Stimulated activated naive CD8-positive, alpha-beta T cell treated with anti-CD3 and anti-CD28 coated beads, Interleukin-15, Interleukin-2, amounts not matched to agents 100 ng/mL and 50 ng/mL, for 24 hours (primary cell): Measurements from ENCODE around the gene SLC45A2.
"Not testable (repeated sequence)": the region's sequence is repeated elsewhere in the genome, so short reads cannot be mapped to it uniquely, and the experiment has no call there.

Experiments
- H3K27ac Mint-ChIP-seq: one replicate; pipeline ENCODE4 v1.8.0; 2021; ENCODE audit warnings: mild to moderate bottlenecking, mixed read lengths
- H3K27me3 Mint-ChIP-seq: one replicate; pipeline ENCODE4 v1.8.0; 2021; ENCODE audit warnings: mixed read lengths
- H3K36me3 Mint-ChIP-seq: one replicate; pipeline ENCODE4 v1.8.0; 2021; ENCODE audit warnings: low read depth, mixed read lengths
- H3K4me1 Mint-ChIP-seq: one replicate; pipeline ENCODE4 v1.8.0; 2021; ENCODE audit warnings: low read depth, mixed read lengths
- H3K4me3 Mint-ChIP-seq: one replicate; pipeline ENCODE4 v1.8.0; 2021; ENCODE audit warnings: mild to moderate bottlenecking, mixed read lengths
- H3K9me3 Mint-ChIP-seq: one replicate; pipeline ENCODE4 v1.8.0; 2021; ENCODE audit warnings: mixed read lengths

The SLC45A2 gene

GRCh38 chr5:34013547-34013946 lies 29.1 kb upstream of the SLC45A2 start:
- no peaks in the 10 kb centered on the region for H3K27me3 Mint-ChIP-seq
- peaks cover 24% of the 10 kb centered on the region for H3K4me1 Mint-ChIP-seq
- H3K27ac Mint-ChIP-seq: no peak overlapping the region
- H3K36me3 Mint-ChIP-seq: peaks cover 7% of the 10 kb centered on the region
- no peaks in the 10 kb centered on the region for H3K9me3 Mint-ChIP-seq
- no peak overlapping the region for H3K4me3 Mint-ChIP-seq

- Mint-ChIP-seq H3K9me3 (no peaks in the 10 kb centered on the region), H3K36me3 (peaks cover 7% of the 10 kb centered on the region), H3K4me1 (peaks cover 27% of the 10 kb centered on the region), H3K27ac (no peak overlapping the region), H3K27me3 (no peaks in the 10 kb centered on the region), H3K4me3 (no peak overlapping the region)
Observed at GRCh38 chr5:34012791-34013190, 28.3 kb upstream of the SLC45A2 start.

DNA sequence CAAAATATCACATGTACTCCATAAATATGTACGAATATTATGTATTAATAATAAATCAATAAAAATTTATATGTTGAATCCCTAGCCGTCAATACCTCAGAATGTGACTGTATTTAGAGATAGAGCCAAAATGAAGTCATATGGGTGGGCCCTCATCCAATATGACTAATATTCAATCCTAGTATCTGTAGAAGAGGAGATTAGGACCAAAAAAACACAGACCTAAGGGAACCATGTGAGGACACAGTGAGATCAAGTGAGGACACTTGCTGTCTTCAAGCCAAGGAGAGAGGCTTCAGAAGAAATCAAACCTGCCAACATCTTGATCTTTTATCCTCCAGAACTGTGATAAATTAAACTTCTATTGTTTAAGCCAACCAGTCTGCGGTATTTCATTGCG lies 27.0 kb upstream of the SLC45A2 start:
- no peak overlapping the region for H3K4me3 Mint-ChIP-seq
- no peaks in the 10 kb centered on the region for H3K9me3 Mint-ChIP-seq
- H3K36me3 Mint-ChIP-seq: peaks cover 3% of the 10 kb centered on the region
- H3K27me3 Mint-ChIP-seq: no peaks in the 10 kb centered on the region
- peaks cover 35% of the 10 kb centered on the region for H3K4me1 Mint-ChIP-seq
- no peak overlapping the region for H3K27ac Mint-ChIP-seq

- peaks cover 38% of the 10 kb centered on the region for H3K4me1 Mint-ChIP-seq
- H3K9me3 Mint-ChIP-seq, H3K4me3 Mint-ChIP-seq, H3K36me3 Mint-ChIP-seq, H3K27me3 Mint-ChIP-seq, H3K27ac Mint-ChIP-seq: not testable (repeated sequence)
Observed at GRCh38 chr5:34010146-34010545, 25.7 kb upstream of the SLC45A2 start.

DNA sequence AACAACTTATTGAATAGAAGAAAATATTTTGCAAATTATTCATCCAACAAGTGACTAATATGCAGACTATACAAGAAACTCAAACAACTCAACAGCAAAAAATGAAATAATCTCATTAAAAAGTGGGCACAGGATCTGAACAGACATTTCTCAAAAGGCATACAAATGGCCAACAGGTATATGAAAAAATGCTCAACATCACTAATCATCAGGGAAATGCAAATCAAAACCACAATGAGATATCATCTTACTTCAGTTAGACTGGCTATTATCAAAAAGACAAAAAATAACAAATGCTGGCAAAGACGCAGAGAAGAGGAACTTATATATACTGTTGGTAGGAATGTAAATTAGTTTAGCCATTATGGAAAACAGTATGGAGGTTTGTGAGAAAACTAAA lies 25.1 kb upstream of the SLC45A2 start:
- Mint-ChIP-seq H3K4me3 (no peak overlapping the region), H3K9me3 (no peaks in the 10 kb centered on the region), H3K27me3 (no peaks in the 10 kb centered on the region), H3K36me3 (peaks cover 10% of the 10 kb centered on the region), H3K4me1 (peaks cover 38% of the 10 kb centered on the region), H3K27ac (no peak overlapping the region)

- H3K36me3 Mint-ChIP-seq: peaks cover 15% of the 10 kb centered on the region
- no peaks in the 10 kb centered on the region for H3K27me3 Mint-ChIP-seq
- peak overlapping the region; percentile 84 for H3K4me3 Mint-ChIP-seq
- H3K4me1 Mint-ChIP-seq: peaks cover 38% of the 10 kb centered on the region
- peak overlapping the region; percentile 81 for H3K27ac Mint-ChIP-seq
- H3K9me3 Mint-ChIP-seq: no peaks in the 10 kb centered on the region
Observed at GRCh38 chr5:34008802-34009201, 24.3 kb upstream of the SLC45A2 start.

GRCh38 chr5:34007621-34008600 lies 23.4 kb upstream of the SLC45A2 start, which contains the start of gene AMACR:
Gene AMACR, minus strand, starts transcription at chr5:34008050. Its CDS starts 31 bp downstream, at chr5:34008019.
- Mint-ChIP-seq H3K4me1 (peaks cover 41% of the 10 kb centered on the region), H3K9me3 (no peaks in the 10 kb centered on the region), H3K36me3 (peaks cover 24% of the 10 kb centered on the region), H3K27ac (peak within 1 kb of the TSS; percentile 84), H3K4me3 (peak within 1 kb of the TSS; percentile 84), H3K27me3 (no peaks in the 10 kb centered on the region)

GRCh38 chr5:34007201-34007620 lies 22.7 kb upstream of the SLC45A2 start:
- no peaks in the 10 kb centered on the region for H3K27me3 Mint-ChIP-seq
- H3K36me3 Mint-ChIP-seq: peaks cover 25% of the 10 kb centered on the region
- H3K27ac Mint-ChIP-seq: peak overlapping the region; percentile 84
- H3K4me3 Mint-ChIP-seq: peak overlapping the region; percentile 84
- H3K4me1 Mint-ChIP-seq: peaks cover 41% of the 10 kb centered on the region
- no peaks in the 10 kb centered on the region for H3K9me3 Mint-ChIP-seq

- no peak overlapping the region for H3K27ac Mint-ChIP-seq
- no peak overlapping the region for H3K4me3 Mint-ChIP-seq
- no peaks in the 10 kb centered on the region for H3K9me3 Mint-ChIP-seq
- peaks cover 41% of the 10 kb centered on the region for H3K4me1 Mint-ChIP-seq
- peaks cover 25% of the 10 kb centered on the region for H3K36me3 Mint-ChIP-seq
- H3K27me3 Mint-ChIP-seq: no peaks in the 10 kb centered on the region
Observed at GRCh38 chr5:34005681-34006080, 21.2 kb upstream of the SLC45A2 start.

GRCh38 chr5:34005211-34005610 lies 20.7 kb upstream of the SLC45A2 start:
- no peak overlapping the region for H3K27ac Mint-ChIP-seq
- no peaks in the 10 kb centered on the region for H3K27me3 Mint-ChIP-seq
- H3K9me3 Mint-ChIP-seq: no peaks in the 10 kb centered on the region
- H3K4me1 Mint-ChIP-seq: peaks cover 41% of the 10 kb centered on the region
- H3K36me3 Mint-ChIP-seq: peaks cover 25% of the 10 kb centered on the region
- H3K4me3 Mint-ChIP-seq: no peak overlapping the region

DNA sequence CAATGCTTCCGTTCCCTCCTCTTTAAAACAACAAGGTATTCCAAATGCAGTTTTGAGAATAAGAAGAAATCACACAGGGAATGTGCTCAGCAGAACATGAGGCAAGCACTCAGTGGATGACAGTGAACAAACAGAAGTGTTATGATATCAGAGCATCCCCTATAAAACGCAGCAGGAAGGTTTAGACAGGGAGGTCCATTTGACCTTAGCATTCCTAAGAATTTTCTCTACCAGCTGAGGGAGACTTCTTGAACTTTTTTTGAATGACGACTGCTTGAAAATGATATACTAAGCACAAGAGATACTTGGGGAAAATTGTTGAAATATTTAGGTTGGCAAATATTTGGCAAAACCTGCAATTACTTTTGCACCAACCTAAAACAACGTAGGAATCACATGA lies 19.4 kb upstream of the SLC45A2 start:
- H3K36me3 Mint-ChIP-seq: peaks cover 25% of the 10 kb centered on the region

DNA sequence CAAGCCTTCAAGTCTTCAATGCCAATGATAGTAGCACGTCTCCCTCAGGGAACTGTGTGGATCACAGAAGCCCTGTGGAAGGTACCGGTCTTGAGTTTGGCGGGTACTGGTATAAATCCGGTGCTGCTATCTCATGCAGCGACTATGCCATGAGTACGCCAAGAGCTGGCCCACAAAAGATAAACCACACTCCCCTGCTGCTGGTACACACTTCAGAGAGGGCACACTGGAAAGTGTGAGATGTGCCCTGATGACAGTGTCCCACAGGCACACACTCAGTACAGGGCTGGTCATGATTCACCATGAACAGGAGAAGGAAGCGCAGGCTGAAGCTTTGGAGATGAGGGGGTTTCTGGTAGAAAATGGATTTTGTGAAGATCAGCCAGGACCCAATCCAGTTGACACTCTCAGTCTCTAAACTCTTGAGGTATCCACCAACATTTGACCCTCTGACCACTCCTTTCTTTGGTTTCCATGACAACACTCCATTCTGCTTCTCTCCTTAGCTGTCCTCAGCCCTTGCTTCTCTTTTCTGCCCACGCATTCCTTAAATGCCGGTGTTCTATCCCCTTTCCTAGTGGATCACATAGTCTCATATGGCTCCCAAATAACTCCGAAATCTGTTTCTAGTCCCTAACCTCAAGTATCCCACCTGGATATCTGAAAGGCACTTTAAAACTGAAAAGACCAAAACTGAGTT lies 18.3 kb upstream of the SLC45A2 start:
- Mint-ChIP-seq H3K4me1 (peaks cover 28% of the 10 kb centered on the region), H3K27me3 (no peaks in the 10 kb centered on the region), H3K36me3 (peaks cover 28% of the 10 kb centered on the region), H3K4me3 (no peak overlapping the region), H3K9me3 (no peaks in the 10 kb centered on the region), H3K27ac (no peak overlapping the region)

More for the DNA sequence above, 19.4 kb upstream of the SLC45A2 start:
- H3K9me3 Mint-ChIP-seq: no peaks in the 10 kb centered on the region
- no peak overlapping the region for H3K4me3 Mint-ChIP-seq
- no peaks in the 10 kb centered on the region for H3K27me3 Mint-ChIP-seq
- no peak overlapping the region for H3K27ac Mint-ChIP-seq
- H3K4me1 Mint-ChIP-seq: peaks cover 35% of the 10 kb centered on the region

- H3K27ac Mint-ChIP-seq: no peak overlapping the region
- H3K27me3 Mint-ChIP-seq: no peaks in the 10 kb centered on the region
- H3K36me3 Mint-ChIP-seq: peaks cover 33% of the 10 kb centered on the region
- H3K4me1 Mint-ChIP-seq: peaks cover 20% of the 10 kb centered on the region
- no peak overlapping the region for H3K4me3 Mint-ChIP-seq
- no peaks in the 10 kb centered on the region for H3K9me3 Mint-ChIP-seq
Observed at GRCh38 chr5:34001241-34001841, 16.8 kb upstream of the SLC45A2 start.

- Mint-ChIP-seq H3K9me3 (no peaks in the 10 kb centered on the region), H3K4me3 (no peak overlapping the region), H3K36me3 (peaks cover 27% of the 10 kb centered on the region), H3K27me3 (no peaks in the 10 kb centered on the region), H3K4me1 (peaks cover 6% of the 10 kb centered on the region), H3K27ac (no peak overlapping the region)
Observed at GRCh38 chr5:33999978-34000377, 15.5 kb upstream of the SLC45A2 start.
